Transverse colon (tissue), 4 donors: Measurements from ENCODE around the gene CBX6. TPM values are rescaled to one million over a fixed set of nuclear protein-coding genes. Genes with fewer than 3 reads are reported as not detected.

Experiments used
- DNase-seq: peaks from one replicate; pipeline ENCODE4 v3.0.0-alpha.2; 2019
- H3K27ac ChIP-seq, 4 donors: fragments of 200-600 bp; sonication (generic); 2 replicates each; pipeline ENCODE4 v1.5.1; 2016 to 2018; ENCODE audit warnings: inconsistent platforms in 4 of 4
- H3K27me3 ChIP-seq: fragments of 200-600 bp; sonication (generic); 2 replicates; pipeline ENCODE4 v1.5.1; 2017; ENCODE audit warnings: inconsistent platforms
- H3K36me3 ChIP-seq, 4 donors: fragments of 200-600 bp; sonication (generic); 2 replicates each; pipeline ENCODE4 v1.5.1; 2017 to 2019; ENCODE audit warnings: inconsistent platforms in 4 of 4
- H3K4me1 ChIP-seq, 4 donors: fragments of 200-600 bp; sonication (generic); 2 replicates each; pipeline ENCODE4 v1.5.1; 2017 to 2020; ENCODE audit warnings: inconsistent platforms in 4 of 4
- H3K4me3 ChIP-seq, 4 donors: fragments of 200-600 bp; sonication (generic); 1 replicate in 1 of 4; 2 replicates in 3 of 4; pipeline versions ENCODE4 v1.5.1 to v1.6.1; 2017 to 2019; ENCODE audit warnings: inconsistent platforms in 4 of 4
- H3K9me3 ChIP-seq, 2 donors: fragments of 200-600 bp; sonication (generic); 2 replicates each; pipeline ENCODE4 v1.5.1; 2017 to 2019; ENCODE audit warnings: inconsistent platforms in 2 of 2
- EP300 ChIP-seq: sonication (generic); formaldehyde crosslinking; IDR thresholded peaks from one replicate; pipeline ENCODE4 v1.6.1; 2017; ENCODE audit warnings: antibody characterized with exemption, low read depth
- POLR2A ChIP-seq: fragments of 450-650 bp; IDR thresholded peaks from one replicate; pipeline ENCODE4 v1.6.1; 2016; ENCODE audit warnings: antibody characterized with exemption, mild to moderate bottlenecking, moderate library complexity
- POLR2AphosphoS5 ChIP-seq, 3 donors: sonication (generic); formaldehyde crosslinking; IDR thresholded peaks; one replicate each; pipeline ENCODE4 v1.6.1; 2016; ENCODE audit warnings: antibody characterized with exemption in 3 of 3
- WGBS, 2 donors: methylation state at CpG; one replicate each; pipeline ENCODE4 v1.1.5; 2018; ENCODE audit warnings: low coverage in 1 of 2; 5-methylcytosine and 5-hydroxymethylcytosine counted together
- in situ Hi-C, 4 donors: fragments of 200-750 bp; cut with MboI; loops; one replicate each; pipeline versions ENCODE4 v1.15.0 to v1.15.1; 2017; ENCODE audit warnings: low sequenced_read_pairs in 3 of 4, low pct_ligation_motif_present in 1 of 4, low pct_unique_long_range_greater_than_20kb in 1 of 4
- intact Hi-C: fragments of 100-400 bp; cut with DNase I; formaldehyde crosslinking; loops from one replicate; pipeline ENCODE4 v1.15.1; 2023; ENCODE audit warnings: low total_unique reads
- total RNA-seq, 4 donors: library from RNA; depleted of rRNA; stranded (reverse); fragments of >200 nt; gene quantifications; one replicate each; pipeline ENCODE4 v1.1.0, GENCODE V29; 2016
- TF ChIP-seq, protein P1 (sequence below), 5 experiments: fragments of 200-600 bp in 3 of 5; fragments of 450-650 bp in 2 of 5; sonication (generic) in 3 of 5; IDR thresholded peaks; 1 replicate in 2 of 5; 2 replicates in 3 of 5; pipeline ENCODE4 v1.5.1; 2016 to 2017; ENCODE audit warnings: antibody characterized with exemption in 5 of 5, inconsistent platforms in 3 of 5, mild to moderate bottlenecking in 2 of 5, moderate library complexity in 1 of 5

CBX6 gene
- total RNA-seq, 4 donors from 2014 or later = 14.5 to 42.6 (median 22.1) TPM

DNA sequence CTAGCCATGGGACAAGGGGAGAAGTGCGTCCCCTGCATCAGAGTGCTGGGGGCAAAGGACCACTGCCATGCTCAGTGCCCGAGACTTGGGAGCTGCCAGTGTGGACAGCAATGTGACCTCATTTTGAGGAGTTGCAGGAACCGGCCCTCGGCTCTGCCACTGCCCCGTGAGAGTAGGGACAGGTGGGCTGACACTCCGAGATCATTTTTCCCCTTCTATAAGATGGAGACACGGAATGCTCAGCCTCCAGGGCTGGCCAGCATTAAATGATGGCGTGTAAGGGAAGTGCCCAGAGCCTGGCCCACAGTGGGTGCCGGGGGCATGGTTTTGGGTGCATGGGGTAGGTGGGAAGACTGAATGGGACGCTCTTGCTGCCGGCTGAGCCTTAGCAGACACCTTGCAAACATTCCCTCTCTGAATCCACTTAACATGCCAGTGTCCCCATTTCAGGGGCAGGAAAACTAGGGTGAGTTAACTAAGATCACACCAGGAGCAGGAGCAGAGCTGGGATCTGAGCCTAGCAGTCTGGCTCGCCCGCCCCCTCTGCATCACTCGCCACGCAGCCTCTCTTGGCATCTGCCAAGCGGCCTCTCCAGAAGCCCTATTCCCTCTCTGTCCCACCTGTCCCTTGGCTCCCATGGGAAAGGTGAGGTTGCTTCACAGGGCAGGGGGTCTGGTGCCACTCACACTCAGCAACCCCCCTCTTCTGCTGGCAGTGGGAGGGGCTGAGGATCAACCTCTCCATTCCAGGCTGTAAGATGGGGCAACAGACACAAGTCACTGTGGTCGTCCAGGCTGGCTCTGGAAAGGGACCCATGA lies 41.8 kb downstream of the CBX6 start:
- no peak overlapping the region for H3K27ac ChIP-seq
- no peaks in the 10 kb centered on the region for H3K9me3 ChIP-seq
- no peaks in the 10 kb centered on the region for H3K4me1 ChIP-seq
- in situ Hi-C loops = no loop called here
- no peak overlapping the region for H3K4me3 ChIP-seq
- 83% methylated on average over 15 of the region's 17 CpGs; no CpG with 5 or more reads in 1 of the 2 donors for WGBS, 2 donors
- DNase-seq = no peak
- H3K27me3 ChIP-seq = no peaks in the 10 kb centered on the region
- H3K36me3 ChIP-seq = no peaks in the 10 kb centered on the region
- TF ChIP-seq POLR2A (no peak), EP300 (no peak), POLR2AphosphoS5 (IDR thresholded peaks at IDR 0.05) (no peak)
- TF ChIP-seq, protein P1, sequence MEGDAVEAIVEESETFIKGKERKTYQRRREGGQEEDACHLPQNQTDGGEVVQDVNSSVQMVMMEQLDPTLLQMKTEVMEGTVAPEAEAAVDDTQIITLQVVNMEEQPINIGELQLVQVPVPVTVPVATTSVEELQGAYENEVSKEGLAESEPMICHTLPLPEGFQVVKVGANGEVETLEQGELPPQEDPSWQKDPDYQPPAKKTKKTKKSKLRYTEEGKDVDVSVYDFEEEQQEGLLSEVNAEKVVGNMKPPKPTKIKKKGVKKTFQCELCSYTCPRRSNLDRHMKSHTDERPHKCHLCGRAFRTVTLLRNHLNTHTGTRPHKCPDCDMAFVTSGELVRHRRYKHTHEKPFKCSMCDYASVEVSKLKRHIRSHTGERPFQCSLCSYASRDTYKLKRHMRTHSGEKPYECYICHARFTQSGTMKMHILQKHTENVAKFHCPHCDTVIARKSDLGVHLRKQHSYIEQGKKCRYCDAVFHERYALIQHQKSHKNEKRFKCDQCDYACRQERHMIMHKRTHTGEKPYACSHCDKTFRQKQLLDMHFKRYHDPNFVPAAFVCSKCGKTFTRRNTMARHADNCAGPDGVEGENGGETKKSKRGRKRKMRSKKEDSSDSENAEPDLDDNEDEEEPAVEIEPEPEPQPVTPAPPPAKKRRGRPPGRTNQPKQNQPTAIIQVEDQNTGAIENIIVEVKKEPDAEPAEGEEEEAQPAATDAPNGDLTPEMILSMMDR (IDR thresholded peaks at IDR 0.05) = no peak
- intact Hi-C loops = no loop called here

DNA sequence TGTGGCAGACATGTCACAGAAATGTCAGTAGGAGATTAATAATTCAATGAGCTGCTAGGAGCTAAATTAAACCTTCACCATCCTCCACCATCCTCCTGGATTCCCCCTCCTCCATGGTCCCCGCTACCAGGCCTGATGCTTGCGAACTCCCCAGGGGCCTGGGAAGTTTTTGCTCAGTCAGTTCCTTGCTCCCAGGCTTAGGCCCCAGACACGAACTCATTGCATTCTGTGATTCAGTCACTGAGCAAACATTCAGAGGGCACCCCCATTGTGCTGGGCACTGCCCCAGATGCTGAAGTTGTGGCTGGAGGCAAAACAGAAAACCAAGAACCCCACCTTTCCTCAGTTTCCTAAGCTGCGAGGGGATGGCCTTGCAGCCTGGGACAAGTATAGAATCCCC lies 42.5 kb downstream of the CBX6 start:
- Histone ChIP-seq H3K27ac (no peak overlapping the region), H3K9me3 (no peaks in the 10 kb centered on the region), H3K4me3 (no peak overlapping the region), H3K4me1 (no peaks in the 10 kb centered on the region), H3K36me3 (no peaks in the 10 kb centered on the region), H3K27me3 (no peaks in the 10 kb centered on the region)
- intact Hi-C loops (no loop called here), in situ Hi-C loops (no loop called here)
- DNase-seq = no peak
- TF ChIP-seq, protein P1 (IDR thresholded peaks at IDR 0.05) = no peak
- no peak for TF ChIP-seq POLR2AphosphoS5 (IDR thresholded peaks at IDR 0.05)
- TF ChIP-seq POLR2A = no peak
- TF ChIP-seq EP300 = no peak
- WGBS, 2 donors = 84% methylated on average over 4 of the region's 4 CpGs; no CpG with 5 or more reads in 1 of the 2 donors

DNA sequence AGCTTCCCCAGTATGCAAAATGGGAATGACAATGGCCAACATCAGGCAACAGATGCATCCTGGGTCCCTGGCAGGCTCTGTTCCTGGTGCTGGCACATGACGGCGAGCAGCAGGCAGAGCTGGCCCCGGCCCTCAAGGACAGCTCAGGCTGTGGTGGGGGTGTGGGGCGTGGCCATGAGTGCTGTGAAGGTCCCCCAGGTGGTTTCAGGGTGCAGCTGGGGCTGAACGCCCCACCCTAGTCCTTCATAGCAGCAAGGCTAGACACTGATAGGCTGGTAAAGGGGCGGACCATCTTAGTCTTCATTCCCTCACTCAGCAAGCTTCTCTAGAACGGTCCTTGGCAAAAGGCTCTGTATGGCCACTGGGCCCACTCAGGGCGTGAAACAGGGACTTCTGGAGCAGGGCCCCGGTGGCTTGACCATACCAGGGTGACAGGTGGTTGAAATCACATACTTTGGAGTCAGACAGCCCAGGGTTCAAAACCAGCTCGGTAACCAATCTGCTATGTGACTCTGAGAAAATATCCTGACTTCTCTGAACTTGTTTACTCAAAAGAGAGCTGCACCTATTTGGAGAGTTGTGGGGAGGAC lies 43.3 kb downstream of the CBX6 start:
- no peak for TF ChIP-seq POLR2A
- no peak for TF ChIP-seq EP300
- TF ChIP-seq, protein P1 (IDR thresholded peaks at IDR 0.05) = no peak
- no peak for TF ChIP-seq POLR2AphosphoS5 (IDR thresholded peaks at IDR 0.05)
- H3K27me3 ChIP-seq = no peaks in the 10 kb centered on the region
- WGBS, 2 donors = 74% methylated on average over 10 of the region's 10 CpGs; no CpG with 5 or more reads in 1 of the 2 donors
- intact Hi-C loops = no loop called here
- no peaks in the 10 kb centered on the region for H3K36me3 ChIP-seq
- DNase-seq = no peak
- no peak overlapping the region for H3K4me3 ChIP-seq
- no peaks in the 10 kb centered on the region for H3K4me1 ChIP-seq
- in situ Hi-C loops = no loop called here
- H3K27ac ChIP-seq = no peak overlapping the region
- H3K9me3 ChIP-seq = no peaks in the 10 kb centered on the region

DNA sequence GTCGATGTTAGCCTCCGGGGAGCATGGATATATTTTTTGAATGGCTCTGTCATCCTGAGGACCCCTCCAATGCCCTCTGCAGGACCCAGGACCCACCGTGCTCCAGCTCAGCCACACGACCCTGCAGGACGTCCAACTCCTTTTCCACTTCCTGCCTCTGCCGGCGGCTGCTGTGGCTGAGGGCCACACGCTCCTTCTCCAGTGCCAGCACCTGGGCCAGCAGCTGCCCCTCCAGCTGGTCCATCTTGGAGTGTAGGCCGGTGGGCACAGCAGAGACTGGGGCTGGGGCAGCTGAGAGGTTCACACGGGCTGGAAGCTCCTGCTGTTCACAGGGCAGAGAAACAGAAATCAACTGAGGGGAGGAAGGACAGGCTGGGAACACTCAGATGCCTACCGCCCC lies 43.8 kb downstream of the CBX6 start:
- 70 to 74% methylated on average over 9 to 11 of the region's 11 CpGs for WGBS, 2 donors
- DNase-seq = no peak
- H3K27ac ChIP-seq = no peak overlapping the region
- H3K4me1 ChIP-seq = no peaks in the 10 kb centered on the region
- intact Hi-C loops (no loop called here), in situ Hi-C loops (no loop called here)
- H3K27me3 ChIP-seq = no peaks in the 10 kb centered on the region
- no peak overlapping the region for H3K4me3 ChIP-seq
- H3K9me3 ChIP-seq = no peaks in the 10 kb centered on the region
- TF ChIP-seq EP300 (no peak), POLR2AphosphoS5 (IDR thresholded peaks at IDR 0.05) (no peak), POLR2A (no peak)
- TF ChIP-seq, protein P1 (IDR thresholded peaks at IDR 0.05) = no peak
- no peaks in the 10 kb centered on the region for H3K36me3 ChIP-seq
